ENCODE results near the gene DKK1.
A peak's percentile ranks its signal among the peaks of the same experiment; 100 is the strongest.

Gene DKK1

GRCh38 chr10:52318136-52318701 is 4.1 kb downstream of the DKK1 start:
- DNase-seq (ENCODE audit: low read depth), result no peak

DNA sequence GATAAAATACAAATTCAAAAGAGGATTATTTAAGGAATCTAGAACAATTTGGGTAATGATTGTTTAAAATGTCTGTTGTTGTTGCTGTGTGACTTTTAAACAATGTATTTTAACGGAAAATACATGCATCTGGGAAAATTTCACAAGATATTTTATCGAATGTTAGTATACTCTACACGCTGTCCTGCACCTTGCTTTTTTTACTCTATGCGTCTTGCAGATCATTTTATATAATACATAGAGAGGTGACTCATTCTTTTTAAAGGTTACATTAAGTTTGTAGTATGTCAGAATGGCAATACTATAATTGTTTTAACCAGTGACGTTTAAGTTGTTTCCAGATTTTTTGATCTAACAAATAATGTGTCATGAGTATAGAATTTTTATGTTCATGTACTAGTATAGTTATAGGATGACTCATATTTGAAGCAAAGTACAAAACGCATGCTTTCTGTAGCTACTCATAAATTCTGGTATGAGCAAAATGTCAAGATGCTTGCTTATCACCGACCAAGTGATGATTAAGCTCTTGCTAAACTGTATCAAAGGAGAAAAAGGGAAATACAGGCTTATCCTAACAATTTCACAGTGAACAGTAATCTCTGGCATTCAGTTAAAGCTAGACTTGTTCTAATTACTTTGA is 4.9 kb downstream of the DKK1 start:
- no peak for DNase-seq (ENCODE audit: low read depth)

DNA sequence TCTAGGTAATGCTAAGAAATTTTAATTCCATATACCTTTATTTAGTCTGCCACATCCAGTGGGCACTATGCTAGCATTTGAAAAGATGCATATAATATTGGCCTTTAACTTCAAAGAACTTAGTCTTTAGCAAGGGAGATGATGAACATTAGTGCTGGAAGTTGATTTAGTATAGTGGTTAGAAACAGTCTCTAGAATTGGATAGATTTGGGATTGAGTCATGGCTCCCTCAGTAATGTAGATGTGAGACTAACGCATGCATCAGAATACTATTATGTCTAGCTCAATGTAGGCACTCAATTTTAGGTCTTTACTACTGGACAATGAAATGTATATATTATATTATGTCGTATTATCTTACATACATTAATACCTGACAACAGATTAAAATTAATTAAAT is 5.8 kb downstream of the DKK1 start:
- DNase-seq (ENCODE audit: low read depth), result no peak

GRCh38 chr10:52322323-52322722 is 8.2 kb downstream of the DKK1 start:
- no peak for DNase-seq (ENCODE audit: low read depth)

- DNase-seq (ENCODE audit: low read depth), result no peak
Measured at GRCh38 chr10:52322936-52323335, 8.9 kb downstream of the DKK1 start.

DNA sequence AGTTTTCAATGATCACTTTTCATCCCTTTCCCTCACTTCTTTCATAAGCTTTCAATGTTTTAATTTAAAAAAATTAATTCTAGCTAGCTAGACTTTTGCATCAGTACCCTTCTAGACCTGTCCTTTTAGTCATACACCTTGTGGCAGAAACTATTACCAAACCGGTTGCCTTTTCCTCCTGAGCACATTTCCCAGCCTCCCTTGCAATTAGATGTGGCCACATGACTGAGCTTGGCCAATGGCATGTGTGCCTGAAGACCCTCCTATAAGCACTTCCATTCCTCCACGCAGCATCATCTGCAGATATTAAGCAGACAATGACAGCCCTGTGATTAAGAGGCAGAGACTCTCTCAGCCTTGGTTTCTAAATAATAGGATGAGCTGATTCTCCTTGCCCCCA is 12.3 kb downstream of the DKK1 start:
- DNase-seq (ENCODE audit: low read depth), result no peak

DNA sequence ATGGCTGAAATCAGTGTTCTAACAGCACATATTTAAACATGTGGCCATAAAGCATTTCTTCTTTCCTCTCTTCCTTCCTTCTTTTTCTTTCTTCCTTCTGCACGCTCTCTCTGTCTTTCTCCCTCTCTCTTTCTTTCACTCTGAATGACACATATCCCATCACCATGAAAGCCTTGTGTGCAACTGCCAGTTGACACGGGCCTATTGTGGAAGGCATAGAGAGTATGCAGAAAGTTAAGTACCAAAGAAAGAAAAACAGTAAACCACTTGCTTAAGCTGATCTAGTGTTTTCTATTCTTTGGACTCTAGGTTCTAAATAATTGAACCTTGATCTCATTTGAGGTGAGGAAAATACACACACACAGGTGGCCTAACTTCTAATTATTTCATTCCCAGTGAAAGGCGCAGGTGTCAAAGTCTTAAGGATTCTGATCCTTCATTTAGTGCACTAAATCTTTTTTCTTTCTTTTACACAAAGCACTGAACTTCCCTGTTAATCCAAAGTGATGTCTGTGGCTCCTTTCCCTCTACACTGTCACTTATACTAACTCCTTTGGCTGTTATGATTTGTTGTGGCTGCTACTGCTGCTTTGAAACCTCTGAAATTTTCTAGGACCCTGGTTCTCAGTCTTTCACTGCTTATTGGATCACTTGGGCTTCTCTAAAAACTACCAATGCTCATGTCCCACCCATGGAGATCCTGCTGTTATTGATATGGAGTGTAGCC is 17.7 kb downstream of the DKK1 start:
- DNase-seq (ENCODE audit: low read depth), result no peak

GRCh38 chr10:52332815-52333214 is 18.7 kb downstream of the DKK1 start:
- DNase-seq (ENCODE audit: low read depth), result no peak

DNA sequence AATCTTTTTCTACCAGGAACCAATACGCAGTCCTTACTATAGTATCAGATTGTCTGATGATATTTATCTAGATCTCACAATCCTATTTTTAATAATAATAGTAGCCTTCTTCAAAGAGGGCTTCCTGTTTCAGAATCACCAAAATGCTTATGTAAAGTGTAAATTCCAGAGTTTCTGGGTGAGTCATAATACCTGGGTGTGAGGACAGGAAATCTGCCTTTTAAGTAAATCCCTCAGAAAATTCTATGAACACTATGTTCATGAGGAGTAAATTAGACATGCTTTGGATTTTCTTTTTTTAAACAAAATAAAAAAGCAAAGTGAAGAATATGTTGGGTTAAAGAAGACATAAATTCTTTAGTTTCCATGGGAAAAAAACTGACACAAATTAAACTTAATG is 20.5 kb downstream of the DKK1 start:
- no peak for DNase-seq (ENCODE audit: low read depth)

DNA sequence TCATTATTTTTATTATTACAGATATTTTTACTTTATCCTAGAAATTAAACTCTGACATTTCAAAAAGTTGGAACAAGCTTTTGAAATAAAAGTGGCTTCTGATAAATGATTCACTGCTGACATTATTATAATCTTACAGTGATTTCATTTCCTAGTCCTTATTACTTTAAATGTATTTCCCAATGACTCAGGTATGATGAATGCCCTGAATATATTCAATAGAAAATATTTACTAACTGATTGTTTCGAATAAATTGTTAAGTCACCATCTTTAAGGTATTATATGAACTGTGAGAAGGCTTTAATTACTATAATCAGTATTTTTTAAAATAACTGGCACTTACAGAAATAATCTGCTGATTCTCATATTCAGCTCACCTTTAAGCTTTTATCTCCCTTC is 21.6 kb downstream of the DKK1 start:
- DNase-seq (ENCODE audit: low read depth), result no peak

- no peak for DNase-seq (ENCODE audit: low read depth)
Measured at GRCh38 chr10:52337225-52337624, 23.1 kb downstream of the DKK1 start.

DNA sequence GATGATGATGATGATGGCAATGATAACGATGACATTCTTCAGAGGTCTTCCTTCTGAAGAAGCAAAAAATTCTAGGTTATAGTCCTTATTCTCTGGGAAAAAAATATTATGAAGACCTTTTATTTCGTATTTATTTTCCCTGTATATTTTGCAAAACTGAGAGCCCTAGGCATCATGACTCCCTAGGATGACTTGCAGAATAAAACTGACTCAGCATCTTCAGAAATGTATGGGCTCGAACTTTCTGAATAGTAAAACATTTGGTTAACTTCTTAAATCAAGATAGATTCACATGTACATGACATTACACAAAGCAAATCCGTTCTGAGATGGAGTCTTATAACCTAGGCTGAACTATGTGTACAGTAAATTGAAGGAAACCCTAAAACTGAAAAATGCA is 29.4 kb downstream of the DKK1 start:
- no peak for DNase-seq (ENCODE audit: low read depth)

DNA sequence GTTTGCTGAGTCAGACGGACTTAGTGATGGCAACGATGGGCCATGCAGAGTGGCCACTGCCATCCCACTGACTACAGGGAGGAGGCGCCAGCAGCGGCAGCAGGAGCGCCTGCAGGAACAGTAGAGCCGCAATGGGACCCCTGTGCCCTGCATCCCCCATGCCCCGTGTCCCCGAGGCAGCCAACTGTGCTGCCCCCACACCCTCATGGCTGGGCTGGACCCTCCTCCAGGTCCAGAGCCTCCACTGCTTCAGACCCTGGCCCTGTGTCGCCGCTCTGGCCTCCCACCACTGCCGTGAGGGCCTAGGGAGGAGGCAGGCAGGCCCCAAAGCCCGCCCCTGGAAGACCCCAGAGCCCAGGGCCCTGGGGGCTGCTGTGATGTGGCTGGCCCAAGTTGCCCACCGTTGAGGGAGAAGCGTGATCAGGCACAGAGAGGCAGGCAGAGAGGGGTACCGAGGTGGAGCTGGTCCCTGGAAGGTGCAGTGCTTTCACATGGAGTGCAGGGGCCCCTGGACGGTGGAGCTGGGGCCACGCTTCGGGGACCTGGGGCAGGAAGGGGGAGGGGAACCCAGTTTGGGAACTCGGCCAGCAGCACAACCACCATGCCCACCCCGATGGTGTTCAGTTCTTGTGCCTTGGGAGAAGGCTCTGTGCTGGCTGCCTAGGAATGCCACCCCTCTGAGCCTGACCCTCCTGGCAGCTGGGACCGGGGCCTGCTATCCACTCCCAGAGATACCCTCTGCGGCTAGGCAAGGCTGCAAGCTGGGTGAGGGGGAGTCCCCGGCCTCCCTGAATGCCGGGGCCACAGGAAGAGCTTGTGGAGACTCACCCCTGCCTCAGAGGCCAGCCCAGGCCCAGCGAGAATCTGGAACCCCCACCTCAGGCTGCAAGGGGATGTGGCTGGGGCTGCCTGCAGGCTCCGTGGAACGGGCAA is 32.6 kb downstream of the DKK1 start:
- DNase-seq (ENCODE audit: low read depth), result no peak

- no peak for DNase-seq (ENCODE audit: low read depth)
Measured at GRCh38 chr10:52347327-52347667, 33.2 kb downstream of the DKK1 start.

GRCh38 chr10:52348037-52348564 is 34.0 kb downstream of the DKK1 start:
- peak; percentile 5 for DNase-seq (ENCODE audit: low read depth)

DNA sequence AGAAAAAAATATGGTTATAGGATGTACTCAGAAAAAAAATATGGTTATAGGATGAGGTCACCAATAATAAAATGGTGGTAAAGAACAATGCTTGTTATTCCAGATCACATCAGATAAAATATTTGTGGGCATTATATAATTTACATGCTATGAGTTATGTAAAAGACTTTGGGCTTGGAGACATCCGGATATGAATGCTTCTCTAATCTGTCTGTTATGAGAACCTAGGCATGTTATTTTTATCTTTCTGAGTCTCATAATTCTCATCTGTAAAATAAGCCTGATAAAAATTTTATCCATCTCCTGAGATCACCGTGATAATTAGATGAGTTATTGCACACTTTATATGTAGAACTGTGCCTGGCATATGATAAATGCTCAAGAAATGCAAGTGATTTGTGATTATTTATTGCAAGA is 37.8 kb downstream of the DKK1 start:
- DNase-seq (ENCODE audit: low read depth), result no peak

DNA sequence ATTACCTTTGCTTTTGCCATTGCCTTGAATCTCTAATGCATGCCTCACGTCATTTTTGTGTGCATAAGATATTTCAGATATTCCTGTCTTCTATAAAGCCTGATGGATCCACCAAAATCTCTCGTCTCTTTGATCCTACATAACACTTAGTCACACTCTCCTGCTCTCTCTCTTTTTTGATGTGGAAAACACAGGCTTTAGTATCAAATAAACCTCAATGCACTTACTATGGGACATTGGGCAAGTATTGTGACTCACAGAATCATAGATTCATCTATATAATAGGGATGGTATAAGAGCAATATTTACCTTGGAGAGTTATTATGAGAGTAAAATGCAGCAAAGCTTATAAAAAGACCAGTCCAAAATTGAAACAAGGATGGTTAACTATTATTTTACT is 39.1 kb downstream of the DKK1 start:
- DNase-seq (ENCODE audit: low read depth), result no peak

- no peak for DNase-seq (ENCODE audit: low read depth)
Measured at GRCh38 chr10:52353960-52354394, 39.9 kb downstream of the DKK1 start.

DNA sequence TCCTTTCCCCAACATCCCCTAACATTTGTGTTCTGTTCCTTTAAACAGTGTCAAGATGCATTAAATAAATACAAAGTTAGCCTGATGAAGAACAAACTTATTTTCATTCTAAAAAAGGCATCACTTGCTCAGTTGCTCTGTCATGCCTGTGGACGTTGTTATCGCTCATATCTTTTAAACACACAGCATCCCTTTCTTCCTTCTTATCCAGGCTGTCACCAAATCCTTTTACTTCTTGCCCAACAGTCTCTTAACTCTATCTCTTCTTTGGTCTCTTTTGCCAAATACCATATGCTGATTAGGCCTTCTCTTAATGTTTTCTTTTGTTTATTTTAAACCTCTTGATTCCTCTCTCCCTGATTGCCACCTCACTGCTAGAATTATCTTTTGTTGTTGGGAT is 43.9 kb downstream of the DKK1 start:
- peak; percentile 15 for DNase-seq (ENCODE audit: low read depth)

GRCh38 chr10:52359441-52359840 is 45.4 kb downstream of the DKK1 start:
- no peak for DNase-seq (ENCODE audit: low read depth)

DNA sequence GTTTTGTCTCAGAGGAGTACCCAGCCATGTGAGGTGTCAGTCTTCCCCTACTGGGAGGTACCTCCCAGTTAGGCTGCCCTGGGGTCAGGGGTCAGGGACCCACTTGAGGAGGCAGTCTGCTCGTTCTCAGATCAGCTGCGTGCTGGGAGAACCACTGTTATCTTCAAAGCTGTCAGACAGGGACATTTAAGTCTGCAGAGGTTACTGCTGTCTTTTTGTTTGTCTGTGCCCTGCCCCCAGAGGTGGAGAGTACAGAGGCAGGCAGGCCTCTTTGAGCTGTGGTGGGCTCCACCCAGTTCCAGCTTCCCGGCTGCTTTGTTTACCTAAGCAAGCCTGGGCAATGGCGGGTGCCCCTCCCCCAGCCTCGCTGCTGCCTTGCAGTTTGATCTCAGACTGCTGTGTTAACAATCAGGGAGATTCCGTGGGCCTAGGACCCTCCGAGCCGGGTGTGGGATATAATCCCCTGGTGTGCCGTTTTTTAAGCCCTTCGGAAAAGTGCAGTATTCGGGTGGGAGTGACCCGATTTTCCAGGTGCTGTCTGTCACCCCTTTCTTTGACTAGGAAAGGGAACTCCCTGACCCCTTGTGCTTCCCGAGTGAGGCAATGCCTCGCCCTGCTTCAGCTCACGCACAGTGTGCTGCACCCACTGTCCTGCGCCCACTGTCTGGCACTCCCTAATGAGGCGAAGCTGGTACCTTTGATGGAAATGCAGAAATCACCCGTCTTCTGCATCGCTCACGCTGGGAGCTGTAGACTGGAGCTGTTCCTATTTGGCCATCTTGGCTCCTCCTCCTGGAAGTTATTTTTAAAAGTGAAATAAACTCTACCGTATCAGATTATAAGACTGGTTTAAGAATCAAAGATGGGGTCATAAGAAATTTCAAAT is 51.7 kb downstream of the DKK1 start:
- peak; percentile 30 for DNase-seq (ENCODE audit: low read depth)

All from CMK (cell line).